Neuronal stem cell (in vitro differentiated cells): ENCODE data around the gene GMDS.

Source experiments
- DNase-seq: peaks from one replicate; pipeline ENCODE4 v3.0.0-alpha.2; 2013; ENCODE audit warnings: low spot score
- H2AFZ ChIP-seq: one replicate; pipeline ENCODE4 v1.6.1; 2013; ENCODE audit warnings: mild to moderate bottlenecking, low read length, inconsistent platforms
- H2AK5ac ChIP-seq: 2 replicates; pipeline ENCODE4 v1.6.1; 2013; ENCODE audit warnings: low read depth, mild to moderate bottlenecking, inconsistent platforms, low read length, moderate library complexity, mixed read lengths
- H2BK120ac ChIP-seq: 2 replicates; pipeline ENCODE4 v1.6.1; 2013; ENCODE audit warnings: low read depth, mild to moderate bottlenecking, inconsistent platforms, low read length, moderate library complexity, mixed read lengths
- H2BK12ac ChIP-seq: one replicate; pipeline ENCODE4 v1.6.1; 2013; ENCODE audit warnings: low read length, inconsistent platforms
- H2BK15ac ChIP-seq: 2 replicates; pipeline ENCODE4 v1.6.1; 2013; ENCODE audit warnings: mild to moderate bottlenecking, low read length, inconsistent platforms, mixed read lengths
- H2BK5ac ChIP-seq: one replicate; pipeline ENCODE4 v1.6.1; 2013; ENCODE audit warnings: inconsistent platforms, mild to moderate bottlenecking, low read length, moderate library complexity
- H3K14ac ChIP-seq: one replicate; pipeline ENCODE4 v1.6.1; 2013; ENCODE audit warnings: low read length, inconsistent platforms
- H3K18ac ChIP-seq: 2 replicates; pipeline ENCODE4 v1.6.1; 2013; ENCODE audit warnings: low read length, inconsistent platforms
- H3K23ac ChIP-seq: 2 replicates; pipeline ENCODE4 v1.6.1; 2013; ENCODE audit warnings: low read depth, mild to moderate bottlenecking, mixed read lengths, low read length, inconsistent platforms; ENCODE audit not compliant: poor library complexity
- H3K27ac ChIP-seq: replicated peaks from 3 replicates; pipeline ENCODE4 v1.5.1; 2013; ENCODE audit warnings: low read length, inconsistent platforms
- H3K27me3 ChIP-seq, 3 experiments: 2 replicates each; pipeline ENCODE4 v1.6.1; 2013; ENCODE audit warnings: low read length in 3 of 3, mild to moderate bottlenecking in 2 of 3, inconsistent platforms in 1 of 3, low read depth in 1 of 3, mixed read lengths in 1 of 3, moderate library complexity in 1 of 3; ENCODE audit not compliant: control insufficient read depth in 3 of 3, insufficient read depth in 3 of 3
- H3K36me3 ChIP-seq, 2 donors: replicated peaks in 1 of 2; 2 replicates each; pipeline ENCODE4 v1.6.1; 2013; ENCODE audit warnings: low read length in 2 of 2; ENCODE audit not compliant: control insufficient read depth in 2 of 2, insufficient read depth in 2 of 2
- H3K4ac ChIP-seq: 2 replicates; pipeline ENCODE4 v1.6.1; 2013; ENCODE audit warnings: inconsistent platforms, mild to moderate bottlenecking, low read length, moderate library complexity
- H3K4me1 ChIP-seq, 2 donors: 1 replicate in 1 of 2; 2 replicates in 1 of 2; pipeline ENCODE4 v1.6.1; 2013; ENCODE audit warnings: low read length in 2 of 2, low read depth in 1 of 2; ENCODE audit not compliant: control insufficient read depth in 2 of 2, insufficient read depth in 1 of 2
- H3K4me2 ChIP-seq: one replicate; pipeline ENCODE4 v1.6.1; 2013; ENCODE audit warnings: mild to moderate bottlenecking, low read length, inconsistent platforms; ENCODE audit not compliant: insufficient read depth, poor library complexity, severe bottlenecking
- H3K4me3 ChIP-seq, 2 donors: 2 replicates each; pipeline ENCODE4 v1.5.1; 2013; ENCODE audit warnings: low read length in 2 of 2, mild to moderate bottlenecking in 2 of 2, inconsistent platforms in 1 of 2, moderate library complexity in 1 of 2
- H3K79me1 ChIP-seq: one replicate; pipeline ENCODE4 v1.6.1; 2013; ENCODE audit warnings: low read depth, mild to moderate bottlenecking, inconsistent platforms, low read length, moderate library complexity
- H3K9ac ChIP-seq: one replicate; pipeline ENCODE4 v1.6.1; 2013; ENCODE audit warnings: mild to moderate bottlenecking, low read depth, low read length, inconsistent platforms; ENCODE audit not compliant: poor library complexity
- H3K9me3 ChIP-seq, 2 donors: replicated peaks in 1 of 2; 2 replicates each; pipeline versions ENCODE3 to v1.6.1; 2013; ENCODE audit warnings: low read length in 2 of 2, mild to moderate bottlenecking in 2 of 2, inconsistent platforms in 1 of 2, low read depth in 1 of 2, mixed read lengths in 1 of 2, moderate library complexity in 1 of 2; ENCODE audit not compliant: control insufficient read depth in 2 of 2, insufficient read depth in 1 of 2
- H4K8ac ChIP-seq: one replicate; pipeline ENCODE4 v1.6.1; 2013; ENCODE audit warnings: low read depth, mild to moderate bottlenecking, inconsistent platforms, low read length, moderate library complexity
- H4K91ac ChIP-seq: one replicate; pipeline ENCODE4 v1.6.1; 2013; ENCODE audit warnings: low read length, low read depth, mild to moderate bottlenecking, inconsistent platforms; ENCODE audit not compliant: poor library complexity
- WGBS, 2 donors: extraction: QIAGEN DNeasy Blood & Tissue Kit; methylation state at CpG; one replicate each; pipeline ENCODE4 v1.1.7; 2013; ENCODE audit warnings: missing lambda C conversion rate in 2 of 2, mixed read lengths in 1 of 2; ENCODE audit not compliant: insufficient read length in 2 of 2, insufficient replicate concordance in 1 of 2; ENCODE audit errors: extremely low coverage in 2 of 2; 5-methylcytosine and 5-hydroxymethylcytosine counted together

The GMDS gene

DNA sequence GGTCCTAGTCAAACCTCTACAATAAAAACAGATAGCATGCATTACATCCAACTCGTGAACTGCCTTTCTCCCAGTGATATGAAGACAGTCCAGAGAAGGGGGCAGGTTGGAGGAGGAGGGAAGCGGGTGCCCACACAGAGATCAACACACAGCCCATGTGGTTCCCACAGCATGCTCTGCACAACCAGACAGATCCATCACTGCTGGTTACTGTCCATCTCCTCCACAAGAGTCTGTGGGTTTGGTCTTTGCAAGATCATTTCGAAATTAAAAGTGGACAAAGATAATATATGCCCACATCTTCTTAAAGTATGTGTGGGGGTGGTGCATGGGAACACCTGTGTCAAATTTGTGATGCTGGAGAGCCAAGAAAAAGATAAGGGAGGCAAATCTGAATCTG is 215.5 kb downstream of the GMDS start:
- Histone ChIP-seq H2BK5ac (no peak overlapping the region), H3K4me2 (no peak overlapping the region), H3K9me3 (no peaks in the 10 kb centered on the region), H3K14ac (no peak overlapping the region), H3K4ac (no peak overlapping the region), H4K91ac (no peak overlapping the region), H2BK120ac (no peak overlapping the region), H3K4me3 (no peak overlapping the region), H3K9ac (no peak overlapping the region), H3K23ac (no peak overlapping the region), H2BK12ac (no peak overlapping the region), H2AK5ac (no peak overlapping the region), H3K27me3 (no peaks in the 10 kb centered on the region), H3K4me1 (peaks cover 2 to 3% of the 10 kb centered on the region in 2 donors), H3K27ac (no peak overlapping the region), H2AFZ (no peak overlapping the region), H3K36me3 (no peaks in the 10 kb centered on the region), H3K79me1 (no peaks in the 10 kb centered on the region), H4K8ac (no peak overlapping the region), H3K18ac (no peak overlapping the region), H2BK15ac (no peak overlapping the region)
- no peak for DNase-seq
- WGBS, 2 donors: no CpG with 5 or more reads among the region's 3 CpGs

DNA sequence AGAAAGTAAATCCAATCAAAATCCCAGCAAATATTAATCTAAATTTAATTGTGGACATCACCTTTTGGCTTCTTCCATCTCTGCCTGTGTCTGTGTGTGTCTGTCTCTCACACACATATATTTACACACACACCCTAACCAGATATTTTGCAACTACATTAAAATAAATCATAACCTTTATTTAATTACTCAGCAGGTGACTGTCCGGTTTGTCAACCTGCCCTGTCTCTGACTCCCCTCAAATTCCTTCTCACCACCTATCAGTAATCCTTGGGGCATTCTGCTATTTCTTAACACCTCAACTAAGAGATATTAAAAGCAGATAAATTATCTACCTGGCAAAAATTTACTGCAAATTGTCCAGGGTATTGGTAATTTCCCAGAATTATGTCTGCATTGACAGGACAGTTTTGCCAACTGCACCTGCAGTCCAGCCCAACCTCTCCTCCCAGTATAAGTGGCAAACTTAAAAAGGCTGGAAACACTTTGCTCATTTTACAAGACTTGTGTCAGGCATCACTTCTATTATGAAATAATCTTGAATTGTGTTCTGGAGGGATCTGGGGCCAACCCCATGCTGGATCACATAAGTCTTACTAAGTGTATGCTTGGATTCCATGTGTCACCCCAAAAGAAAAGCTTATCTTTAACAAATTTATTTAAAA is 216.1 kb downstream of the GMDS start:
- no peaks in the 10 kb centered on the region for H3K27me3 ChIP-seq
- no peak overlapping the region for H2AFZ ChIP-seq
- H4K91ac ChIP-seq: no peak overlapping the region
- no peaks in the 10 kb centered on the region for H3K36me3 ChIP-seq
- H3K79me1 ChIP-seq: no peaks in the 10 kb centered on the region
- H2BK15ac ChIP-seq: no peak overlapping the region
- no peak overlapping the region for H3K18ac ChIP-seq
- no peak overlapping the region for H3K9ac ChIP-seq
- no peak overlapping the region for H3K4me2 ChIP-seq
- WGBS, 2 donors: no CpG with 5 or more reads among the region's 1 CpG
- H2AK5ac ChIP-seq: no peak overlapping the region
- H3K4ac ChIP-seq: no peak overlapping the region
- no peak overlapping the region for H2BK5ac ChIP-seq
- no peak overlapping the region for H3K4me3 ChIP-seq
- H2BK120ac ChIP-seq: no peak overlapping the region
- no peak overlapping the region for H2BK12ac ChIP-seq
- H3K9me3 ChIP-seq: no peaks in the 10 kb centered on the region
- no peak overlapping the region for H3K14ac ChIP-seq
- no peak overlapping the region for H3K23ac ChIP-seq
- H3K4me1 ChIP-seq: peaks cover 2 to 3% of the 10 kb centered on the region in 2 donors
- no peak for DNase-seq
- no peak overlapping the region for H3K27ac ChIP-seq
- H4K8ac ChIP-seq: no peak overlapping the region

DNA sequence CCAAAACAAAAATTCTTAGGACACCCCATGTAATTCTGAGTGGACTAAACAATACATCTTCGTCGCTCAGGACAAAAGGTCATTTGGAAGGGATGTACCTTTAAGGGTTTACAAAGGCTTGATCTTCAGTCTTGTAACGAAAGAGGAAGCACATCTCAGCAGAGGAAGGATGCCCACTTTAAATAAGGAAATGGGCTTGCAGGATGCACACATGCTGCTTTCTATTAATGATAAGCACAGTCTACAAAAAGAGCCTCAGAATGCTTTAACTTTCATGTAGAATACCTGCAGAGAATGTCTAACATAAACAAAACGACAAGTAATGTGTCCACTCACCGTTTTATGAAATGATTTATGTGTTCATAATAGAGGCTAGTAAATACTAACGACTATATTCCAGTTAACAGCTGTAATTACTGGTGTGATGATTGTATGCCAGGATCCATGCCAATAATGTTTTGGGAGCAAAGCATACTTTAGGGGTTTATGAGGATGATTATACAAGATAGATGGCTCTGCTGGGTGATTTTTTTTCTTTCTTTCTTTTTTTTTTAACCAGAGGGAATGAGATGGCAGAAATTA is 216.9 kb downstream of the GMDS start:
- no peak for DNase-seq
- Histone ChIP-seq H3K27me3 (no peaks in the 10 kb centered on the region), H3K23ac (no peak overlapping the region), H3K4me2 (no peak overlapping the region), H3K9ac (no peak overlapping the region), H3K4me1 (peaks cover 2 to 3% of the 10 kb centered on the region in 2 donors), H2BK15ac (no peak overlapping the region), H2BK5ac (no peak overlapping the region), H3K14ac (no peak overlapping the region), H4K8ac (no peak overlapping the region), H2BK12ac (no peak overlapping the region), H3K9me3 (no peaks in the 10 kb centered on the region), H2AFZ (peak overlapping the region; percentile 80), H2BK120ac (no peak overlapping the region), H4K91ac (no peak overlapping the region), H3K79me1 (no peaks in the 10 kb centered on the region), H3K4ac (no peak overlapping the region), H3K27ac (no peak overlapping the region), H3K4me3 (no peak overlapping the region), H3K36me3 (no peaks in the 10 kb centered on the region), H3K18ac (no peak overlapping the region), H2AK5ac (no peak overlapping the region)
- no CpG with 5 or more reads among the region's 6 CpGs for WGBS, 2 donors

DNA sequence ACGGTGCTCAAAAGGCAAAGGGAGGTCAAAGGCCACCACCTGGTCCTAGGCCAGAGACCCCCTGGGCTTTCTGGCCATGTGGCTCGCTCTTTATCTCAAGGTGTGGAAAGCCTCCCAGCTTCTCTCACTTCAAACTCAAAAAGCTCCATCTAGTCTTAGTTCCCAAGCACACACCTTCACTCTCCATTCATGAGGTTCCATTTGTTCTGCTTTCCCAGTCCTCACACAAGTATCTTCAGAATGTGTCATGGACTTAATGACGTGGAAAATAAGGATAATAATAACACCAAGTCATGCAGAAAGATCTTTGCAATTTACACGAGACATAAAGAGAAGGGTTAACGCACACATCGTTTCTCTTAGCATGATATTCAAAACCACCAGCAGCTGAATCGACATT is 219.3 kb downstream of the GMDS start:
- no peak for DNase-seq
- Histone ChIP-seq H2BK5ac (no peak overlapping the region), H2BK15ac (no peak overlapping the region), H2BK120ac (no peak overlapping the region), H3K4me1 (peaks cover 3 to 7% of the 10 kb centered on the region in 2 donors), H2BK12ac (no peak overlapping the region), H3K79me1 (no peaks in the 10 kb centered on the region), H3K9ac (no peak overlapping the region), H3K4me3 (no peak overlapping the region), H3K4me2 (no peak overlapping the region), H3K18ac (no peak overlapping the region), H4K8ac (no peak overlapping the region), H3K4ac (no peak overlapping the region), H3K27me3 (no peaks in the 10 kb centered on the region), H3K36me3 (no peaks in the 10 kb centered on the region), H3K9me3 (no peaks in the 10 kb centered on the region), H3K14ac (no peak overlapping the region), H2AK5ac (no peak overlapping the region), H3K27ac (no peak overlapping the region), H4K91ac (no peak overlapping the region), H2AFZ (no peak overlapping the region), H3K23ac (no peak overlapping the region)
- WGBS, 2 donors: no CpG with 5 or more reads among the region's 7 CpGs
